ENCODE data around the gene NAALADL2.

NAALADL2 gene

DNA sequence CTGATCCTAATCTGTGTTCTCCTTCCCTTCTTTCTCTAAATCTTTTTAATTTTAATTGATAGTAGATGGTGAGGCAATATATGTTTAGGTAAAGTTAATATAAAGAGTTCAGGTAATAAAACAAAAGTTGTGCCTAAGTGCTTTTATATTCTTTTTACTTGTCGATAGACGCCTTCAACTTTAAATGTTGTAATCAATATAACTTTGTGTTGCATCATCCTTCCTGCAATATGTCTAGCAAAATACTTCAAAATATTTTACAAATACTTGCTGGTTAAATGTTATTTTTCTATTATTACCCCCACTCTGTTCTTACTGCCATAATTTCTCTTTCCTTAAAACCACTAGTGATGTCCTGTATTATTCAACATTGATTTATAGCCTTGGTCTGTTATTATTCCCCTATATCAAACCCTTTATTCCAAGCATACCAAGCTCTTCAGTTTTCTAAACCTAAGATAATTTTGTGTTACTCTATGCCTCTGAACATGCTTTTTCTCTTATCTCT is 92.4 kb downstream of the NAALADL2 start:
- H3K27ac ChIP-seq = peak overlapping the region; percentile 41
- TF ChIP-seq ZFX (IDR thresholded peaks at IDR 0.05; ENCODE audit: borderline replicate concordance) (no peak), CTCF (IDR thresholded peaks at IDR 0.05) (no peak)

- H3K27ac ChIP-seq = no peak overlapping the region
- no peak for TF ChIP-seq CTCF (IDR thresholded peaks at IDR 0.05)
- no peak for TF ChIP-seq ZFX (IDR thresholded peaks at IDR 0.05; ENCODE audit: borderline replicate concordance)
These were observed 93.9 kb downstream of the NAALADL2 start for GRCh38 chr3:174953068-174953467.

- TF ChIP-seq CTCF (IDR thresholded peaks at IDR 0.05) = no peak
- TF ChIP-seq ZFX (IDR thresholded peaks at IDR 0.05; ENCODE audit: borderline replicate concordance) = no peak
- peak overlapping the region; percentile 95 for H3K27ac ChIP-seq
These were observed 96.4 kb downstream of the NAALADL2 start for GRCh38 chr3:174955513-174956016.

DNA sequence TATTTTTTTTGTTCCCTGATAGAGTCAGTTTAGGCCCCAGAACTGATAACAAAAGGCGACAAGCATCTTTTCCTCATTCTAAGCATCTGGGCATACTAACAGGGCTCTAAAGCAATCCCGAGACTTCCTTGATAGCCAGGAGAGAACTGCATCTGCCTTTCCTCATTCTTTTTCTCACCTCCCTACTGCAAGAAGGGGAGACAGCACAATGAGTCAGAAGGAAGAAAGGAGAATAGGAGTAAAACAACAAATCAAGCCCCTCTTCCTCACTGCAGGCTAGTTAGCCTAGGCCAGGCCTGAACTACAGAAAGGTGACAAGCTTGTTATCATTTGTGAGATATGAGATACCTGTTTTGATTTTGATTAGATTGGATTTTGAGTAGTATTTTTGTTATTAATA is 97.9 kb downstream of the NAALADL2 start:
- peak overlapping the region; percentile 95 for H3K27ac ChIP-seq
- TF ChIP-seq CTCF (IDR thresholded peaks at IDR 0.05) (no peak), ZFX (IDR thresholded peaks at IDR 0.05; ENCODE audit: borderline replicate concordance) (no peak)

- TF ChIP-seq ZFX (IDR thresholded peaks at IDR 0.05; ENCODE audit: borderline replicate concordance) = no peak
- TF ChIP-seq CTCF (IDR thresholded peaks at IDR 0.05) = no peak
- H3K27ac ChIP-seq = peak overlapping the region; percentile 95
These were observed 98.4 kb downstream of the NAALADL2 start for GRCh38 chr3:174957551-174958001.

GRCh38 chr3:174958671-174959328 is 99.7 kb downstream of the NAALADL2 start:
- peak overlapping the region; percentile 95 for H3K27ac ChIP-seq
- TF ChIP-seq ZFX (IDR thresholded peaks at IDR 0.05; ENCODE audit: borderline replicate concordance) (no peak), CTCF (IDR thresholded peaks at IDR 0.05) (no peak)

DNA sequence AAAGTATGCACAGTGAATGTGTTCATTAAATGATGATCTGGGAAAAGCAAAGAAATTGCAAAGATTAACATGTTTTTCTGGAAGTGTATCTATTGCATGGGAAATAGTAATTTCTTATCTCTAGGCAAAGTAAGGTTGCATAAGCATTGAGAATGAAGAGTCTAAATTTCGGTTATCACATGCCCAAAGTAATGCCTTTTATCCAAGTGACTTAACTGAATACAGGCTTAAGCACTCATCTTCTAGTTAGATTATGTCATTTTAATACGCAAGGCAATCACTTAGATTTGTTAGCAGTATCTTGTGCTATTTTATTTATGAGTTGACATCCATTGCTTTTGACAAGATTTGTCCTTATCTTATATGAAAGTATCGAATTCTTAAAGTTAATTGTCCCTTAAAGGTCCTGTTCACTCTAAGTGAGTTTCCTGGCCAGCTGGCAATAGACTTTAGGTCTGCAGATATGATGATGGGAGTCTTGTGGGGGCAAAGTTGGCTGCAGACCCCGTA is 100.5 kb downstream of the NAALADL2 start:
- H3K27ac ChIP-seq = peak overlapping the region; percentile 95
- no peak for TF ChIP-seq ZFX (IDR thresholded peaks at IDR 0.05; ENCODE audit: borderline replicate concordance)
